Small intestine (tissue), 7 donors: ENCODE results near the gene GRB10. TPM values are rescaled to one million over a fixed set of nuclear protein-coding genes. Genes with fewer than 3 reads are reported as not detected.
A peak's percentile ranks its signal among the peaks of the same experiment; 100 is the strongest.

Experiments used
- DNase-seq, 2 donors: peaks; one replicate each; pipeline versions ENCODE4 v3.0.0 to v3.0.0-alpha.2; 2013
- FAIRE-seq: peaks from 2 replicates; lab custom pipeline; 2012; peaks lifted over from hg19 to GRCh38; lab: Jason Lieb, UNC
- H3K27ac ChIP-seq, 3 donors: one replicate each; pipeline ENCODE4 v1.5.1; 2013; ENCODE audit warnings: low read length in 2 of 3, mild to moderate bottlenecking in 2 of 3, control low read depth in 1 of 3, inconsistent platforms in 1 of 3, low read depth in 1 of 3, moderate library complexity in 1 of 3
- H3K27me3 ChIP-seq, 3 donors: one replicate each; pipeline ENCODE4 v1.6.1; 2013; ENCODE audit warnings: low read length in 3 of 3, inconsistent platforms in 1 of 3; ENCODE audit not compliant: control insufficient read depth in 3 of 3, insufficient read depth in 3 of 3
- H3K36me3 ChIP-seq, 3 donors: one replicate each; pipeline ENCODE4 v1.6.1; 2013; ENCODE audit warnings: low read length in 3 of 3, inconsistent platforms in 1 of 3, low read depth in 1 of 3, mild to moderate bottlenecking in 1 of 3, moderate library complexity in 1 of 3; ENCODE audit not compliant: control insufficient read depth in 3 of 3, insufficient read depth in 2 of 3
- H3K4me1 ChIP-seq, 3 donors: one replicate each; pipeline ENCODE4 v1.6.1; 2013; ENCODE audit warnings: low read length in 2 of 3, inconsistent platforms in 1 of 3, low read depth in 1 of 3, mild to moderate bottlenecking in 1 of 3, moderate library complexity in 1 of 3; ENCODE audit not compliant: control insufficient read depth in 3 of 3, insufficient read depth in 2 of 3
- H3K4me3 ChIP-seq, 3 donors: one replicate each; pipeline ENCODE4 v1.5.1; 2013; ENCODE audit warnings: low read length in 3 of 3, control low read depth in 1 of 3, inconsistent platforms in 1 of 3, low read depth in 1 of 3, mild to moderate bottlenecking in 1 of 3, moderate library complexity in 1 of 3
- H3K9me3 ChIP-seq, 2 donors: one replicate each; pipeline ENCODE4 v1.6.1; 2013; ENCODE audit warnings: low read depth in 1 of 2, low read length in 1 of 2; ENCODE audit not compliant: control insufficient read depth in 2 of 2, insufficient read depth in 1 of 2
- WGBS, 3 donors: extraction: QIAGEN DNeasy Blood & Tissue Kit; methylation state at CpG; one replicate each; pipeline ENCODE4 v1.1.7; 2013; 5-methylcytosine and 5-hydroxymethylcytosine counted together
- polyA plus RNA-seq, 4 donors: library from polyadenylated mRNA; stranded (reverse) in 3 of 4; unstranded in 1 of 4; fragments of 200-250 nt in 3 of 4; fragments of 120-200 nt in 1 of 4; gene quantifications; one replicate each; pipeline versions ENCODE4 v1.2.1 to v1.2.3, GENCODE V29; 2013
- donor health status: healthy with polysubstance abuse.
- donor health status: control.
- donor health status: control.
- donor health status: Bipolar disorder and iron deficiency.
- donor health status: healthy.

GRB10 gene
- polyA plus RNA-seq, 4 donors: 14.5 to 33.8 (median 22.1) TPM

GRCh38 chr7:50771120-50772002 lies 11.3 kb downstream of the GRB10 start:
- DNase-seq (no peak), FAIRE-seq (no peak)
- H3K36me3 ChIP-seq: no peaks in the 10 kb centered on the region
- H3K27me3 ChIP-seq: no peaks in the 10 kb centered on the region
- WGBS, 3 donors: 72 to 85% (median 75%) methylated on average over 9 of the region's 9 CpGs
- no peak overlapping the region for H3K4me3 ChIP-seq
- H3K9me3 ChIP-seq: peaks cover 0 to 3% of the 10 kb centered on the region in 2 donors
- H3K27ac ChIP-seq: no peak overlapping the region
- peaks cover 0 to 2% (median 0%) of the 10 kb centered on the region in 3 donors for H3K4me1 ChIP-seq

- no peaks in the 10 kb centered on the region for H3K36me3 ChIP-seq
- H3K27ac ChIP-seq: no peak overlapping the region
- WGBS, 3 donors: 76 to 84% (median 81%) methylated on average over 10 of the region's 10 CpGs
- no peaks in the 10 kb centered on the region for H3K4me1 ChIP-seq
- H3K27me3 ChIP-seq: no peaks in the 10 kb centered on the region
- H3K4me3 ChIP-seq: no peak overlapping the region
- H3K9me3 ChIP-seq: peaks cover 0 to 3% of the 10 kb centered on the region in 2 donors
- DNase-seq (no peak), FAIRE-seq (no peak)
These were observed 13.9 kb downstream of the GRB10 start for GRCh38 chr7:50768485-50769474.

GRCh38 chr7:50766849-50767207 lies 15.9 kb downstream of the GRB10 start:
- peaks cover 0 to 3% of the 10 kb centered on the region in 2 donors for H3K9me3 ChIP-seq
- H3K4me3 ChIP-seq: no peak overlapping the region
- FAIRE-seq (no peak), DNase-seq (no peak)
- 46 to 72% (median 55%) methylated on average over 2 of the region's 2 CpGs for WGBS, 3 donors
- H3K36me3 ChIP-seq: no peaks in the 10 kb centered on the region
- no peaks in the 10 kb centered on the region for H3K4me1 ChIP-seq
- H3K27ac ChIP-seq: no peak overlapping the region
- H3K27me3 ChIP-seq: no peaks in the 10 kb centered on the region

- Histone ChIP-seq H3K27ac (no peak overlapping the region), H3K27me3 (no peaks in the 10 kb centered on the region), H3K4me3 (no peak overlapping the region), H3K9me3 (peaks cover 0 to 3% of the 10 kb centered on the region in 2 donors), H3K4me1 (no peaks in the 10 kb centered on the region), H3K36me3 (no peaks in the 10 kb centered on the region)
- FAIRE-seq (no peak), DNase-seq (no peak)
- WGBS, 3 donors: 62 to 74% (median 67%) methylated on average over 5 of the region's 5 CpGs
These were observed 16.4 kb downstream of the GRB10 start for GRCh38 chr7:50766106-50766848.

GRCh38 chr7:50762337-50762736 lies 20.4 kb downstream of the GRB10 start:
- DNase-seq (no peak), FAIRE-seq (no peak)
- no peaks in the 10 kb centered on the region for H3K36me3 ChIP-seq
- H3K9me3 ChIP-seq: no peaks in the 10 kb centered on the region
- 80 to 95% (median 89%) methylated on average over 2 of the region's 2 CpGs for WGBS, 3 donors
- H3K27ac ChIP-seq: no peak overlapping the region
- peaks cover 0 to 4% (median 0%) of the 10 kb centered on the region in 3 donors for H3K4me1 ChIP-seq
- no peak overlapping the region for H3K4me3 ChIP-seq
- H3K27me3 ChIP-seq: no peaks in the 10 kb centered on the region

GRCh38 chr7:50761713-50762112 lies 21.0 kb downstream of the GRB10 start:
- no peaks in the 10 kb centered on the region for H3K9me3 ChIP-seq
- WGBS, 3 donors: 63 to 84% (median 70%) methylated on average over 7 of the region's 7 CpGs
- no peak overlapping the region for H3K27ac ChIP-seq
- H3K27me3 ChIP-seq: no peaks in the 10 kb centered on the region
- H3K4me3 ChIP-seq: no peak overlapping the region
- H3K4me1 ChIP-seq: peaks cover 0 to 4% (median 0%) of the 10 kb centered on the region in 3 donors
- FAIRE-seq (no peak), DNase-seq (no peak)
- H3K36me3 ChIP-seq: no peaks in the 10 kb centered on the region

- H3K36me3 ChIP-seq: peaks cover 0 to 12% (median 0%) of the 10 kb centered on the region in 3 donors
- H3K4me3 ChIP-seq: no peak overlapping the region
- no peak for FAIRE-seq
- H3K27me3 ChIP-seq: no peaks in the 10 kb centered on the region
- WGBS, 3 donors: 67 to 81% (median 73%) methylated on average over 10 of the region's 10 CpGs
- H3K9me3 ChIP-seq: no peaks in the 10 kb centered on the region
- H3K27ac ChIP-seq: no peak overlapping the region
- peak in 1 of 2 donors; percentile 23 for DNase-seq
- peaks cover 0 to 10% (median 2%) of the 10 kb centered on the region in 3 donors for H3K4me1 ChIP-seq
These were observed 24.8 kb downstream of the GRB10 start for GRCh38 chr7:50757703-50758390.
